Stimulated activated CD4-positive, alpha-beta T cell treated with anti-CD3 and anti-CD28 coated beads, Interleukin-1b, Interleukin-23, amount 100 ng/mL, for 1 hour (primary cell): ENCODE measurements around the gene NGEF.

Experiments used
- DNase-seq, 2 donors: peaks; one replicate each; pipeline ENCODE4 v3.0.0-alpha.2; 2020; ENCODE audit warnings: low read depth in 2 of 2

Gene NGEF

GRCh38 chr2:232885264-232885961 is 127.6 kb downstream of the NGEF start:
- no peak for DNase-seq

GRCh38 chr2:232884549-232885263 is 128.3 kb downstream of the NGEF start:
- no peak for DNase-seq

GRCh38 chr2:232884001-232884421 is 129.0 kb downstream of the NGEF start:
- no peak for DNase-seq

DNA sequence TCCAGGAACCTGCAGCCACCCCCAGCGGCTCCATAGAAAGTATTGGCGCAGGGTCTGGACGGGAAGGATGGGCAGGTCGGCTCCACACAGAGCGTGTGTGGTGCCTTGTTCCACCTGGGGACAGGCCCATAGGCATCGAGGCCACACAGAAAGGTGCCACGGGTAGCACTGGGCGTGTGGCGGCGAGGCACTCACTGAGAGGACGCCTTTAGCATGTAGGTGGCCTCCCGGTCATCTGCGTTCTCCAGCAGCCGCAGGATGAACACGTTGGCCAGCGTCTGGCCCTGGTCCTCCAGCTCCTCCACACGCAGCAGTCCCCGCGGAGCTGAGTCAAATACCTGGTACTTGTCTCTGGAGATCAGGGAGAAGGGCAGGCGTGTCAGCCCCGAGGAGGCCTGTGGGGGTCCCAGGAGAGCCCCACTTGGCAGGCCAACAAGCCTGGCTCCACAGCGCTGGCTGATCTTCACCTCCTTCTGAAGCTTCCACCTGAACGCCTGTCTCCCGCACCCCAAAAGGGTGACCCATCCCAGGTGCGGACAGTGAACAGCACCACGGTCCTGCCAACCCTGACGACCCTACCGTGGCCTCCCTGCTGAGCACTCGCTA is 129.8 kb downstream of the NGEF start:
- DNase-seq, result no peak

- DNase-seq, result no peak
Measured at GRCh38 chr2:232882505-232883115, 130.4 kb downstream of the NGEF start.

GRCh38 chr2:232882085-232882484 is 131.0 kb downstream of the NGEF start:
- no peak for DNase-seq

- DNase-seq, result no peak
Measured at GRCh38 chr2:232880764-232881351, 132.2 kb downstream of the NGEF start.

GRCh38 chr2:232879618-232880494 is 133.2 kb downstream of the NGEF start:
- no peak for DNase-seq

DNA sequence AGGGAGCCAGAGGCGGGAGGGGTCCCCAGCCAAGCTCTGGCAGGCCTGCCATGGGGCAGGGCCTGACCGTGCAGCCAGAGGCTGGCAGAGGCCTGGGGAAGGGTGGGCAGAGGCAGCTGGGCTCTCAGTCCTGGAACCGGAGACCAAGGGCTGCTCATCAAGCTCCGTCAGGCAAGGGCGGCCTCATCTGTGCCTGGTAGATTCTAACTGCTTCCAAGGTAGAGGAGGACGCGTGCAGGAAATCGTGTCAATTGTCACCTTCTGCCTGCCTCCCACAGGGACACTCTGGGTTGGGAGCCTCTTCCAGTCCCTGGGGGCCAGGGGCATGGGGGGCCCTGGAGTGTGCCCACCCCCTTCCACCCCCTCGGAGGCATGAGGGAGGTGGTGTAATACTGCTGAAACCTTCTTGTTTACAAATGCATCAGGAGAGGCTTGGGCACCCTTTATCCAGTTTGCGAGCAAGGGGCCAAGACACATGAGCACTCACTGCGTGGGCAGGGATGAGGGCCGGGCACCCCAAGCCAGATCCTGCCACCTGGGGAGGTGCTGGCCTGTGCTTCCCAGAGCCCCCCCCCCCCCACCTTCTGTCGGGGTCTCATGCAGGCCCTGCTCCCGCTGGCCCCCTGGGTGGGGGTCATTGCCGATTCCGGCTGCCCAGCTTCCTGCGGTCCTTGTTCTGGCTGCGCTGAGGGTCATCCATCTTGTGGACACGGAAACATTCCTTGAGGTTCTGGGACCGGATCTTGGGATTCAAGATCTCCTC is 134.0 kb downstream of the NGEF start:
- no peak for DNase-seq

DNA sequence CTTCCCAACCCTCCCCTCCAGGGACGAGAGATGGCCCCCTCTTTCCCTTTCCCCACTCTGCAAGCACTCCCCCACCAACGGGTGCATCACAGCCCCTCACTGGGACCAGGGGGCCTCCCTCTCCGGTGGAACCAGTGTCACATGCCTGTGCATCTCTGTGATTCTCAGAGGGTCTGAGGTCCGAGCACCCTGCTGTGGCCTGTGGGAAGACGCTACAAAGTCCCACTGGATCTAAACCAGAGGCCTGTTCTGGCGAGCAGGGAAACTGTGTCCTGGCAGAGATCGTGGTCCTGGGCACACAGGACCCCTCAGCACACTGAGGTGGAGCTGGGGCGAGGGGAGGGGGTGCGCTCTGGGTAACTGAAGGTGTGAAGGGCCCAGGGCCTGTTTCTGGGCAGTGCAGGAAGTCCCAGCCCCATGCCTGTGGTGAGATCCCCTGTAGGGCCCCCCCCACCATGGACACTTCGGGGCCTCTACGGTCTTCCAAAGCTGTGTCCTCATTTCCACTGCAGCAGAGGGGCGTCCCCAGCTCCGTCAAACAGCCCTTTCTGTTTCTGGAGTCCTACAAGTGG is 135.0 kb downstream of the NGEF start:
- no peak for DNase-seq

- DNase-seq, result no peak
Measured at GRCh38 chr2:232876978-232877441, 136.0 kb downstream of the NGEF start.

DNA sequence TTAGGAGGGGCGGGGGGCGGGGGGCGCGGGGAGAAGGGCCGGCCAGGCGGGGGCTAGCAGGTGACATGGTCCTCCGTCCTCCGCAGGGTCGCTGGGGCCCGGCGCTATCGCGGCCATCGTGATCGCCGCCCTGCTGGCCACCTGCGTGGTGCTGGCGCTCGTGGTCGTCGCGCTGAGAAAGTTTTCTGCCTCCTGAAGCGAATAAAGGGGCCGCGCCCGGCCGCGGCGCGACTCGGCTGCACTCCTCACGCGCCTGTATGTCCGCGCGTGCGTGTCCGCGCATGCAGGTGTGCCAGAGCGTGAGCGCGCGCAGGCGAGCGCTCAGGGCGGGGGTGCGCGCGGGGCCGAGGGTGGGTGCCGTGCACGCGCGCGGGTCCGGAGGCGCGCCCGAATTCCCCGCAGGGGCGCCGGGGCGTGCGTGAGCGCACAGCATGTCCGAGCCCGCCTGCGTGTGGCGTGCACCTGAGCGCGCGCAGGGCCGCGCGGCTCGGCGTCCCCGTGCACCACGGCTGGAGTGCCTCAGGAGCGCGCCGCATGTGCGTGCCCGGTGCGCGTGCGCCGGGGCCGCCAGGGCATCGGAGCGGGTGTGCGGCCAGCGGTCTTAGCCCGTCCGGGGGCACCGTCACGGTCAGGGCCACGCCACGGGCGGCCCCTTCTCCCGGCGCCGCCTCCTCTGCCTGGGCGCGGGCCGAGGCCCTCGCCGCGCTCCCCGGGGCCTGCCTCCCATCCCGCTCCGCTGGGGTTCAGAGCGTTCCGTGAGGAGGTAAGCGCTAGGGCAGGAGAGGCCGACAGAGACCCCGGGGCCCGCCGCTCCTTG is 136.7 kb downstream of the NGEF start:
- no peak for DNase-seq

DNA sequence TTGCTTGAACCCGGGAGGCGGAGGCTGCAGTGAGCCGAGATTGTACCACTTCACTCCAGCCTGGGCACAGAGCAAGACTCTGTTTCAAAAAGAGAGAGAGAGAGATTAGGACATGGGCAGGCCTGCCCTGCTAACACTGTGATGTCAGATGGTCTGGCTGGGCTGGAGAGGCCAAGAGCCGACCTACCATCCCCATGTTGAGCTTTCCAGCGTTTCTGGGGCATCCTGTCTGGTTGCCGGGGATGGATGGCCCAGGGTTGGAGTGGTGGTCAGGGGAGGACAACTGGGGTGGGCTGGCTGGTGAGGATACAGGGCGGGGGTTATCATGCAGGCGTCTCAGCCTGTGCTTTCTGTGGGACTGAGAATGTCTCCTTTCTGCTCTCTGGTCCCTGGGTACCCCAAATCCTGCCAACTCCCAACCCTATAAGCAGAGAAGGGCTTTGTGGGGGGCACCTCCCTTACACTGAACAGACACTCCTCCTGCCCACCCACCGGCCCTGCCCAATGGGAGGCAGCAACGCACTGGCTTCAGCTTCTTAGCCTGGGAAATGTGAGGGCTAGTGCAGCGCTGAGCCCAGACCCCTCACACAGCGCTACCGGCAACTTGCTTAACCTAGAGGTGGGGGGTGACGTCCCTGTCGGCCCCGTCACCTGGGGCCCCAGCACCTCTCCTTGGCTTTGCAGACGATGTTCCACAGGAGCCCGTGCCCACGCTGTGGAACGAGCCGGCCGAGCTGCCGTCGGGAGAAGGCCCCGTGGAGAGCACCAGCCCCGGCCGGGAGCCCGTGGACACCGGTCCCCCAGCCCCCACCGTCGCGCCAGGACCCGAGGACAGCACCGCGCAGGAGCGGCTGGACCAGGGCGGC is 137.6 kb downstream of the NGEF start:
- DNase-seq, result no peak

- DNase-seq, result no peak
Measured at GRCh38 chr2:232874677-232875223, 138.3 kb downstream of the NGEF start.

- DNase-seq, result no peak
Measured at GRCh38 chr2:232873909-232874641, 139.0 kb downstream of the NGEF start.

GRCh38 chr2:232873292-232873908 is 139.7 kb downstream of the NGEF start:
- no peak for DNase-seq

- no peak for DNase-seq
Measured at GRCh38 chr2:232872826-232873225, 140.2 kb downstream of the NGEF start.
